Hematopoietic multipotent progenitor cell treated with erythropoietin and hydrocortisone succinate and interleukin-3 and kit ligand, for 6 days (in vitro differentiated cells): ENCODE measurements around the gene BRD1.
A peak's percentile ranks its signal among the peaks of the same experiment; 100 is the strongest.

Experiments
- DNase-seq: peaks from one replicate; pipeline ENCODE4 v3.0.0-alpha.2; 2015

The BRD1 gene

DNA sequence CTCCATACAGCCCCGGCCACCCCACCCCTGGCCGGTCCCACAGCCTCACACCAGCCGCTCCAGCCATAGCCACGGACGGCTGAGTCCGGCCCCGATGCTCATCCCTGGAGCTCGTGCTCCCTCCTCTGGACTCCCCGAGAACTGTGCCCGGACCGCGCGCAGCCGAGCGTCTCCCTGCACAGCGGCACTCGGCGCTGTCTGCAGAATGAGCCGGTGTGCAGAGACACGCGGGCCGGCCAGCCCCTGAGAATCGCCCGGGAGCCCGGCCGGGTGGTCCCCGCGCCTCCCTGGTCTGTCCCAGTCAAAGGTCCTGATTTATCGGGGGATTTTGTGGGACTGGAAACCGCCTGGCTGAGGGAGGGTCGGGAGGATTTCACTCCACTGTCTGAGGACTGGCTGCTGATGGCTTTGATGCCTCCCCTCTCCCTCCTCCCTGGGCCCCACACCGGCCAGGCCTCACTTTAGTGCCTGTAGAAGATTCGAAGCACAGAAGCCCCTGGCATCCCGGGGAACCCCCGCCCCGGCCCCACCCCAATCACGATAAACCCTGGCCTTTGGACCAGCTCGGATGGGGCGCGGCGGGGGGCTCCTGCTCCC, 102.7 kb downstream of the BRD1 start:
- DNase-seq: peak; percentile 87

DNA sequence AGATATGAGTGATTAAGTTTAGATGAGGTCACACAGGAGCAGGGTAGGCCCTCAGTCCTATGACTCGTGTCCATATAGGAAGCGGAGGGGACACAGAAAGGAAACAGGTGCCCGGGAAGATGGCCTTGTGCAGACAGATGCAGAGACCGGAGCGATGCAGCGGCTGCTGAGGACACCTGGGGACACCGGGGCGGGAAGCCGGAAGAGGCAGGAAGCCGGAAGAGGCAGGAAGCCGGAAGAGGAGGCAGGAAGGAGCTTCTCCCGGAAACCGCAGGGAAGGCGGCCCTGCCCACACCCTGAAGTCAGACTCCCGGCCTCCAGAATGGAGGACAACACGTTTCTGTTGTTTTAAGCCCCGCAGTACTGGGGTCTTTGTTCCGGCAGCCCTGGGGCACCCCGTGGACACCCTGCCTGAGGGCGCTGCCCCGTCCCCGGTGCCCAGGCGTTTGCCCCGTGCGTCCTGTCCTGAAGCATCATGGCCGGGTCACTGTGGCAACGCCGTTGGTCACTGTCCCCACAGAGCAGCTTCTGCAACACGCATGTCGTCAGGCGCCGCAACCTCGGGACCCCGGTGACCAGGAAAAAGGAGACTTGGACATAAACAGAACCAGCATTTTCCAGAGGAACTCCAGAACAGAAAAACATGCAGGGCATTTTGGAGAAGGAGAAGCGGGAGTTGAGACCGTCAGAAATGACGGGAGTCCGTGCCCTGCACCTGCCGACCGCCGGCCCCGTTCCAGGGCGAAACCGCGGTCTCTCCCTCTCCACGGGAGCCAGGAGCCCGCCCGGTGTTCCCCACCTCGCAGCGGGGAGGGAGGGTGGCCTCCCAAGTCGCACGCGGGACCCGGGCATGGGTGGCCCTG, 103.4 kb downstream of the BRD1 start:
- DNase-seq: no peak

DNA sequence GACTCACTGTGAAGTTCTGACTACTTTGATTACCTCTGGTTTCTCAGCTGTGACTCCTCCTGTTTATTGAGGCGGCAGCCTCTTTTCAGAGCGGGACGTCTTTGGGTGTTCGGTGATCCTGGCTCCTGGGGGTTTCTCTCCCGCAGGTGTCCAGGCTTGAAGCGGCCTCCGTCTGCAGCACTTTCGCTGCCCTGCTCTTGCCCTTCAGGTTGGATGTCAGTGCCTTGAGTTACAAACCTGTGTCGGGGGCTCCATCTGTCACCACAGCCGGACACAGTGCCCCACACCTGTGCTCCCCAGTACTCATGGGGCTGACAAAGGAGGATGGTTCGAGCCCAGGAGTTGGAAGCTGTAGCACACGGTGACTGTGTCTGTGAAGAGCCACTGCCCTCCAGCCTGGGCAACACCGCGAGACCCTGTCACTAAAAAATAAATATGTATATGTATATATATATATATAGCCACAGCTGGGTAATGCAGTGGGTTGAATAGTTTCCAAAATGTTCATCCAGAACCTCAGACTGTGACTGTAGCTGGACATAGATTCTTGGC, 104.1 kb downstream of the BRD1 start:
- DNase-seq: no peak
